ENCODE data around the gene IRF1. TPM values are rescaled to one million over a fixed set of nuclear protein-coding genes. Genes with fewer than 3 reads are reported as not detected.

Gene IRF1
- total and polyA plus RNA-seq, 12 donors, result 3.0 to 116 (median 20.1) TPM

DNA sequence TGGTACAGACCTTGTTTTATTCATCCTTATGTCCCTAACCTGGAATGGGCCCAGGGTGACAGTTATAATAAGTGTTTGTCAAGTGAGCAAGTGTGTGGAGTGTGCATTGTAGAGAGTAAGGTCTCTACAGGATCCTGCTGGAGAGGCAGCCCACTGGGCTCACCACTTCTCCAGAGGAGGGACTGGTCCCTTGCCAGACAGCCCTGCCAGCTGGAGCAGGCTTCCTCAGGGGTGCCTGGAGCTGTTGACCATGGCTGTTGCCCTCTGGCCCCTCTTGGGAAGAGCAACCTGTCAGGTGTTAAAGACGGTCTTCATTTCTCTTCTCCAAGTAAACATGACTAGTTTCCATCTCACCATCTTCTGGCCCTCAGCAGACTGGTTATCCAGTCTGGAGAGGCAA is 20.0 kb downstream of the IRF1 start:
- Histone ChIP-seq H3K36me3 (replicated peaks in 1 of 2) (no peaks in the 10 kb centered on the region), H3K9me3 (replicated peaks in 1 of 3) (no peaks in the 10 kb centered on the region), H3K27ac (peak overlapping the region in 2 of 5 donors; percentile 19 to 49), H3K4me1 (replicated peaks in 1 of 2) (peaks cover 14 to 33% of the 10 kb centered on the region in 2 donors), H3K4me3 (no peak overlapping the region), H3K27me3 (no peaks in the 10 kb centered on the region)
- TF ChIP-seq, protein P1, sequence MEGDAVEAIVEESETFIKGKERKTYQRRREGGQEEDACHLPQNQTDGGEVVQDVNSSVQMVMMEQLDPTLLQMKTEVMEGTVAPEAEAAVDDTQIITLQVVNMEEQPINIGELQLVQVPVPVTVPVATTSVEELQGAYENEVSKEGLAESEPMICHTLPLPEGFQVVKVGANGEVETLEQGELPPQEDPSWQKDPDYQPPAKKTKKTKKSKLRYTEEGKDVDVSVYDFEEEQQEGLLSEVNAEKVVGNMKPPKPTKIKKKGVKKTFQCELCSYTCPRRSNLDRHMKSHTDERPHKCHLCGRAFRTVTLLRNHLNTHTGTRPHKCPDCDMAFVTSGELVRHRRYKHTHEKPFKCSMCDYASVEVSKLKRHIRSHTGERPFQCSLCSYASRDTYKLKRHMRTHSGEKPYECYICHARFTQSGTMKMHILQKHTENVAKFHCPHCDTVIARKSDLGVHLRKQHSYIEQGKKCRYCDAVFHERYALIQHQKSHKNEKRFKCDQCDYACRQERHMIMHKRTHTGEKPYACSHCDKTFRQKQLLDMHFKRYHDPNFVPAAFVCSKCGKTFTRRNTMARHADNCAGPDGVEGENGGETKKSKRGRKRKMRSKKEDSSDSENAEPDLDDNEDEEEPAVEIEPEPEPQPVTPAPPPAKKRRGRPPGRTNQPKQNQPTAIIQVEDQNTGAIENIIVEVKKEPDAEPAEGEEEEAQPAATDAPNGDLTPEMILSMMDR (IDR thresholded peaks at IDR 0.05), result no peak
- no peak for TF ChIP-seq POLR2A (IDR thresholded peaks at IDR 0.05)
- 82 to 100% (median 95%) methylated on average over 1 of the region's 1 CpG for WGBS, 4 donors
- peak in 2 of 7 donors; percentile 16 to 41 for DNase-seq
- intact Hi-C loops (cut with DNase I), result no loop called here

DNA sequence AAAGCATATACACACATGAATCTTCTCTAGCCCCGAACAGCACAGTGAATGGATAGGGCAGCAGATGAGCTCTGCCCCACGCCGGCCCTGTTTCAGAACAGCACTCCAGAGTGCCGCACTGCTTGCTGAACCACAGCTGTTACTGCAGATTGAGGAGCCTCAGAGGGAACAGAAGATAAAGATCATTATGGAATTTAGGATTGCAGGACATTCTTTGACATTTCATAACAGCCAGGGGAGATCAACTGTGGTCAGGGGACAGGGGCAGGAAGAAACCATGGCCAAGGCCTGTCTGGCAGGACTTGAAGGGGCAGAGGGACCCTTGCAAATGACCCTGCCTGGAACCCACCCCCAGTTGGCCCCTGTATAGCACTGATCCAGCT is 20.6 kb downstream of the IRF1 start:
- H3K36me3 ChIP-seq (replicated peaks in 1 of 2), result no peaks in the 10 kb centered on the region
- DNase-seq, result peak in 2 of 7 donors; percentile 14 to 51
- no peak for TF ChIP-seq POLR2A (IDR thresholded peaks at IDR 0.05)
- no peaks in the 10 kb centered on the region for H3K27me3 ChIP-seq
- intact Hi-C loops (cut with DNase I), result no loop called here
- WGBS, 4 donors, result 67 to 82% (median 75%) methylated on average over 4 of the region's 4 CpGs
- peaks cover 8 to 33% of the 10 kb centered on the region in 2 donors for H3K4me1 ChIP-seq (replicated peaks in 1 of 2)
- H3K4me3 ChIP-seq, result no peak overlapping the region
- H3K27ac ChIP-seq, result peak overlapping the region in 2 of 5 donors; percentile 19 to 49
- H3K9me3 ChIP-seq (replicated peaks in 1 of 3), result no peaks in the 10 kb centered on the region

DNA sequence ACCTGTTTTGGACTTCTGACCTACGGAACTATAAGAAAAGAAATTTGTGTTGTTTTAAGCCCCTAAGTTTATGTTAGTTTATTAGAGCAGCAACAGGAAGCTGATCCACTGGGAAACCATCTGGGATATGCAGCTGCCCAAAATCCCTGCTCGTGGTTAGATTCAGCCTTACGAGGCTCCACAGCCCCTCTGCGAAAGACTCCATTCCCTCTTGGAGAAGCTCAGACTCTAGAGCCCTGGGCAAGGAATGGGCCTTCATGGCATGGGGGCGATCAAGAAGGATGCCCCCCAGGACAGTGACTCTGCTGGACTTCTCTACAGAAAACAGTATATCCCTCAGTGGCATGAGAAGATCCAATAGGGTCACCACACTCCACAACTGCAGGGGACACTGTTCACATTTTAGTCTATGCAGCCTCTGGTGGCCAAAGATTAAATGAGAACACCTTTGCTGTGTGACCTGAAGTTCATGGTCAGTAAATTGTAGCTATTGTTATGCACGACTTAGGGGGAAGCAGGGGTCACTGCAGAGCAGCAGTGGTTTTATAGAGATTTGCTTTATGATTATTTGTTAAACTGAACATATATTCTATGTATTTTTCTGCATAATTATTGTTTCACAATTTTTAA is 21.1 kb downstream of the IRF1 start:
- Histone ChIP-seq H3K9me3 (replicated peaks in 1 of 3) (no peaks in the 10 kb centered on the region), H3K4me1 (replicated peaks in 1 of 2) (peaks cover 8 to 35% of the 10 kb centered on the region in 2 donors), H3K27ac (peak overlapping the region in 2 of 5 donors; percentile 8 to 38), H3K27me3 (no peaks in the 10 kb centered on the region), H3K4me3 (no peak overlapping the region), H3K36me3 (replicated peaks in 1 of 2) (no peaks in the 10 kb centered on the region)
- peak in 2 of 7 donors; percentile 2 to 41 for DNase-seq
- TF ChIP-seq, protein P1 (IDR thresholded peaks at IDR 0.05), result no peak
- no peak for TF ChIP-seq POLR2A (IDR thresholded peaks at IDR 0.05)
- WGBS, 4 donors, result 86 to 91% (median 87%) methylated on average over 5 to 6 of the region's 6 CpGs
- intact Hi-C loops (cut with DNase I), result no loop called here

DNA sequence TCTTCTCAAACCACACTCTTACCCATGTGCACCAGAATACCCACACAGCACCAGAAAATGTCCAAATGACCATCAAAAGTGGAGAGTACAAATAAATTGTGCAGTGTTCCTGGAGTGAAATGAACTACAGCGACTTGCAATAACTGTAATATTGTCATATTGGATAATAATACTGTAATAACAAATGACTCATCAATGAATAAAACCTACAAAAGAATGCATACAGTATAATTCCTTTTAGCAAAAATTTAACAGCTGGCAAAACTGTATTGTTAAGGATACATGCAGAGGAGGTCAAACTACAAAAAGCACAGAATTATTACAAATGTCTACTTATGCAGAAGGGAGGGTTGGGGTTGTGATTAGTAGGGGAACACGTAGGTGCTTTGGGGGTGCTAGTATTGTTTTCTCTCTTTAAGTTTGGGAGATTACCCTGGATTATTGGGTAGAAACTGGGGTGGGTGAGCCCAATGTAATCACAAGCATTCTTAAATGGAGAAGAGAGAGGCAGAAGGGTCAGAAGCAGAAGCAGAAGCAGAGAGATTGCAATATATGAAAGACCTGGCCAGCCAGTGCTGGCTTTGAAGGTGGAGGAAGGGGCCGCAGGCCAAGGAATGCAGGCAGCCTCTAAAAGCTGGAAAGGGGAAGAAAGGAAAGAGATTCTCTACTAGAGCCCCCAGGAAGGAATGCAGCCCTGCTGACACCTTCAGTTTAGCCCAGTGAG is 21.8 kb downstream of the IRF1 start:
- DNase-seq, result peak in 2 of 7 donors; percentile 2 to 28
- H3K36me3 ChIP-seq (replicated peaks in 1 of 2), result no peaks in the 10 kb centered on the region
- no peak overlapping the region for H3K27ac ChIP-seq
- H3K9me3 ChIP-seq (replicated peaks in 1 of 3), result no peaks in the 10 kb centered on the region
- H3K4me1 ChIP-seq (replicated peaks in 1 of 2), result peaks cover 8 to 41% of the 10 kb centered on the region in 2 donors
- intact Hi-C loops (cut with DNase I), result no loop called here
- no peaks in the 10 kb centered on the region for H3K27me3 ChIP-seq
- WGBS, 4 donors, result 89 to 96% (median 91%) methylated on average over 3 of the region's 3 CpGs
- TF ChIP-seq, protein P1 (IDR thresholded peaks at IDR 0.05), result no peak
- TF ChIP-seq POLR2A (IDR thresholded peaks at IDR 0.05), result no peak
- no peak overlapping the region for H3K4me3 ChIP-seq
